ENCODE data around the gene HSFX3. TPM values are rescaled to one million over a fixed set of nuclear protein-coding genes. Genes with fewer than 3 reads are reported as not detected.

Gene HSFX3
- total RNA-seq, 2 donors from 2014 or later, result 0.50 to 0.74 TPM

- Histone ChIP-seq H3K4me1 (replicated peaks) (no peaks in the 10 kb centered on the region), H3K27me3 (replicated peaks; ENCODE audit: insufficient read depth) (no peaks in the 10 kb centered on the region), H3K9me3 (no peaks in the 10 kb centered on the region), H3K36me3 (no peaks in the 10 kb centered on the region), H3K4me3 (no peak overlapping the region), H3K27ac (no peak overlapping the region)
- intact Hi-C loops (cut with DNase I), result no loop called here
- 18% methylated on average over 4 of the region's 4 CpGs for WGBS
- no peak for TF ChIP-seq POLR2A (IDR thresholded peaks at IDR 0.05)
- DNase-seq (ENCODE audit: low spot score), result no peak
Observed at GRCh38 chrX:149510386-149510785, 39.3 kb downstream of the HSFX3 start.

- H3K27me3 ChIP-seq (replicated peaks; ENCODE audit: insufficient read depth), result no peaks in the 10 kb centered on the region
- no peak overlapping the region for H3K27ac ChIP-seq
- DNase-seq (ENCODE audit: low spot score), result no peak
- no peaks in the 10 kb centered on the region for H3K4me1 ChIP-seq (replicated peaks)
- intact Hi-C loops (cut with DNase I), result no loop called here
- H3K36me3 ChIP-seq, result no peaks in the 10 kb centered on the region
- H3K4me3 ChIP-seq, result no peak overlapping the region
- 59% methylated on average over 1 of the region's 1 CpG for WGBS
- no peaks in the 10 kb centered on the region for H3K9me3 ChIP-seq
- TF ChIP-seq POLR2AphosphoS5 (IDR thresholded peaks at IDR 0.05), result no peak
- TF ChIP-seq POLR2A (IDR thresholded peaks at IDR 0.05), result no peak
- no peak for TF ChIP-seq CTCF (IDR thresholded peaks at IDR 0.05)
Observed at GRCh38 chrX:149508467-149508866, 41.3 kb downstream of the HSFX3 start.

- intact Hi-C loops (cut with DNase I), result no loop called here
Observed at GRCh38 chrX:149506349-149506748, 43.4 kb downstream of the HSFX3 start.

GRCh38 chrX:149505671-149506070 lies 44.1 kb downstream of the HSFX3 start:
- Histone ChIP-seq H3K36me3 (no peaks in the 10 kb centered on the region), H3K4me3 (no peak overlapping the region), H3K4me1 (replicated peaks) (no peaks in the 10 kb centered on the region), H3K9me3 (no peaks in the 10 kb centered on the region), H3K27ac (peak overlapping the region; percentile 77 to 79), H3K27me3 (replicated peaks; ENCODE audit: insufficient read depth) (no peaks in the 10 kb centered on the region)
- TF ChIP-seq CTCF (IDR thresholded peaks at IDR 0.05) (no peak), POLR2AphosphoS5 (IDR thresholded peaks at IDR 0.05) (no peak), POLR2A (IDR thresholded peaks at IDR 0.05) (no peak)
- no peak for DNase-seq (ENCODE audit: low spot score)
- intact Hi-C loops (cut with DNase I), result no loop called here
- 75% methylated on average over 9 of the region's 9 CpGs for WGBS

More at GRCh38 chrX:149506349-149506748, 43.4 kb downstream of the HSFX3 start:
- Histone ChIP-seq H3K4me1 (replicated peaks) (no peaks in the 10 kb centered on the region), H3K36me3 (no peaks in the 10 kb centered on the region), H3K27me3 (replicated peaks; ENCODE audit: insufficient read depth) (no peaks in the 10 kb centered on the region), H3K4me3 (no peak overlapping the region), H3K27ac (no peak overlapping the region), H3K9me3 (no peaks in the 10 kb centered on the region)
- no peak for DNase-seq (ENCODE audit: low spot score)
- WGBS, result 93% methylated on average over 2 of the region's 2 CpGs
- TF ChIP-seq CTCF (IDR thresholded peaks at IDR 0.05), result no peak
- no peak for TF ChIP-seq POLR2A (IDR thresholded peaks at IDR 0.05)
- no peak for TF ChIP-seq POLR2AphosphoS5 (IDR thresholded peaks at IDR 0.05)

- no peaks in the 10 kb centered on the region for H3K36me3 ChIP-seq
- H3K27ac ChIP-seq, result peak within 1 kb of the TSS; percentile 77 to 79
- H3K27me3 ChIP-seq (replicated peaks; ENCODE audit: insufficient read depth), result no peaks in the 10 kb centered on the region
- 0% methylated on average over 22 of the region's 54 CpGs for WGBS
- TF ChIP-seq POLR2AphosphoS5 (IDR thresholded peaks at IDR 0.05), result peak; percentile 71
- TF ChIP-seq CTCF (IDR thresholded peaks at IDR 0.05), result no peak
- peak; percentile 89 for TF ChIP-seq POLR2A (IDR thresholded peaks at IDR 0.05)
- peak; percentile 83 for DNase-seq (ENCODE audit: low spot score)
- peak within 1 kb of the TSS; percentile 51 to 54 for H3K4me3 ChIP-seq
- intact Hi-C loops (cut with DNase I), result no loop called here
- no peaks in the 10 kb centered on the region for H3K4me1 ChIP-seq (replicated peaks)
- H3K9me3 ChIP-seq, result no peaks in the 10 kb centered on the region
Observed at GRCh38 chrX:149504915-149505651, 44.6 kb downstream of the HSFX3 start, which contains the start of gene IDS. TSS of gene IDS (minus strand) at chrX:149505306. CDS start at chrX:149505137, 169 bp downstream.
